Measurements from ENCODE around the gene FAM193B.

DNA sequence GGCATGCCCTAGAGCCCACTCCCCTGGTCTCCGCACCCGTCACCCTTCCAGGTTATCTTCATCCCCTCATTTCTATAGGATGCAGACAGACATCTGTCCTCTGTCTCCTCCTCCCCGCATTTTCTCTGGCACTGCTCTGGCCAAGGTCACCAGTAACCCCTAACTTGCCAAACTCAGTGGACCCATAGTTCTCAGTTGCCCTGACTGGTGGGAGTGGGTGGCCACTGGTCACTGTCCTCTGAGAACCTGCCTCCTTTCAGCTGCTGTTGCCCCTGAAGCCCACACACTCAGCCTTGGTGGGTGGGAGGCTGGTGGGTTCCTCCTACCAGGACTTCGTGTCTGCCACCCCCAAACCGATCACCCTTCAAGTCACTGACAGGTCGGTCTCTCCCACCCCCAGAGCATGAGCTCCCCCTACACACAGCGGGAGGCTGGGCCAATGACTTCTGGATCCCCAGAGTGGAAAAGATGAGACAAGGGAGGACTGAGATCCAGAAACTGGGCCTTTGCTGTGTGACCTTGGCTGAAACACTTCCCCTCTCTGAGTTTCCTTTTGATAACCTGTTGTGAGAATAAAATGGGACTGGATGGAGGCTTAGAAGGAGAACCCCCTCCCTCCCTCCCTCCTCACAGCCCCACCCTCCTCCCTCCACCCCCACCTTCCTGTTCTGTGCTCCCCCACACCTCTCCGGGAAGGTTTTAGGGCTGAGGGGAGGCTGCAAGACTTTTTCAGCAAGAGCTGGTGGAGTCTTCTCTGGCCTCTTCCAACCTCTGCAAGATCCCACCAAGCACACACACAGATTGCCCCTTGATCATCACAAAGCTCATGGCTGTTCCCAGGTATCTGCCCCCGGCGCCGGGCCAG lies 78.6 kb downstream of the FAM193B start:
- TF ChIP-seq CTCF (conservative IDR thresholded peaks at IDR 0.05; ENCODE audit: low read depth, low read length) (no peak), EZH2 (IDR thresholded peaks at IDR 0.05; ENCODE audit: low read length, unreplicated experiment) (no peak)

Data from PC-3 (cell line).